Measurements from ENCODE around the gene FAM47E.

- TF ChIP-seq CTCF (conservative IDR thresholded peaks at IDR 0.05; ENCODE audit: low read length), result no peak
- TF ChIP-seq EZH2phosphoT487 (IDR thresholded peaks at IDR 0.05; ENCODE audit: borderline replicate concordance), result no peak
Observed at GRCh38 chr4:76307660-76308014, 56.1 kb downstream of the FAM47E start.
